Sigmoid colon (tissue), 7 donors: ENCODE data around the gene TCAIM. TPM values are rescaled to one million over a fixed set of nuclear protein-coding genes. Genes with fewer than 3 reads are reported as not detected.

ENCODE experiments used
- DNase-seq: peaks from one replicate; pipeline ENCODE4 v3.0.0-alpha.2; 2019
- H3K27ac ChIP-seq, 4 donors: fragments of 200-600 bp; sonication (generic); one replicate each; pipeline ENCODE4 v1.5.1; 2016 to 2019; ENCODE audit warnings: mild to moderate bottlenecking in 1 of 4
- H3K27me3 ChIP-seq, 3 donors: fragments of 200-600 bp; sonication (generic); one replicate each; pipeline ENCODE4 v1.5.1; 2019; ENCODE audit warnings: mild to moderate bottlenecking in 1 of 3
- H3K36me3 ChIP-seq, 4 donors: fragments of 200-600 bp; sonication (generic); one replicate each; pipeline ENCODE4 v1.5.1; 2016 to 2019
- H3K4me1 ChIP-seq, 4 donors: fragments of 200-600 bp; sonication (generic); one replicate each; pipeline ENCODE4 v1.5.1; 2017 to 2019
- H3K4me3 ChIP-seq, 4 donors: fragments of 200-600 bp; sonication (generic); one replicate each; pipeline ENCODE4 v1.5.1; 2017 to 2019; ENCODE audit warnings: mild to moderate bottlenecking in 2 of 4, moderate library complexity in 1 of 4
- H3K9me3 ChIP-seq, 4 donors: fragments of 200-600 bp in 3 of 4; sonication (generic) in 3 of 4; one replicate each; pipeline versions ENCODE4 v1.5.1 to v1.6.1; 2013 to 2019
- EP300 ChIP-seq, 4 donors: sonication (generic); formaldehyde crosslinking; IDR thresholded peaks; one replicate each; pipeline ENCODE4 v1.6.1; 2017; ENCODE audit warnings: antibody characterized with exemption in 4 of 4
- POLR2A ChIP-seq, 2 donors: fragments of 450-650 bp; IDR thresholded peaks; one replicate each; pipeline ENCODE4 v1.6.1; 2016; ENCODE audit warnings: antibody characterized with exemption in 2 of 2, mild to moderate bottlenecking in 2 of 2, moderate library complexity in 2 of 2
- POLR2AphosphoS5 ChIP-seq, 4 donors: sonication (generic); formaldehyde crosslinking; IDR thresholded peaks; one replicate each; pipeline ENCODE4 v1.6.1; 2017; ENCODE audit warnings: antibody characterized with exemption in 4 of 4
- WGBS, 2 donors: extraction: QIAGEN DNeasy Blood & Tissue Kit; methylation state at CpG; one replicate each; pipeline ENCODE4 v1.1.7; 2013; 5-methylcytosine and 5-hydroxymethylcytosine counted together
- intact Hi-C: fragments of 100-400 bp; cut with DNase I; formaldehyde crosslinking; loops from one replicate; pipeline ENCODE4 v1.15.1; 2023
- polyA plus RNA-seq, 3 donors: library from polyadenylated mRNA; stranded (reverse); fragments of 200-250 nt; gene quantifications; one replicate each; pipeline ENCODE4 v1.2.3, GENCODE V29; 2013
- total RNA-seq, 4 donors: library from RNA; depleted of rRNA; stranded (reverse); fragments of >200 nt; gene quantifications; one replicate each; pipeline ENCODE4 v1.1.0, GENCODE V29; 2016
- TF ChIP-seq, protein P1 (sequence below), 4 experiments: fragments of 450-650 bp in 3 of 4; fragments of 200-600 bp in 1 of 4; IDR thresholded peaks; one replicate each; pipeline ENCODE4 v1.5.1; 2016 to 2019; ENCODE audit warnings: antibody characterized with exemption in 4 of 4, mild to moderate bottlenecking in 3 of 4, moderate library complexity in 2 of 4
- donor health status: healthy with polysubstance abuse.
- donor health status: Bipolar disorder and iron deficiency.
- donor health status: healthy.

TCAIM gene
- total and polyA plus RNA-seq, 7 donors, result 12.6 to 39.3 (median 30.3) TPM

DNA sequence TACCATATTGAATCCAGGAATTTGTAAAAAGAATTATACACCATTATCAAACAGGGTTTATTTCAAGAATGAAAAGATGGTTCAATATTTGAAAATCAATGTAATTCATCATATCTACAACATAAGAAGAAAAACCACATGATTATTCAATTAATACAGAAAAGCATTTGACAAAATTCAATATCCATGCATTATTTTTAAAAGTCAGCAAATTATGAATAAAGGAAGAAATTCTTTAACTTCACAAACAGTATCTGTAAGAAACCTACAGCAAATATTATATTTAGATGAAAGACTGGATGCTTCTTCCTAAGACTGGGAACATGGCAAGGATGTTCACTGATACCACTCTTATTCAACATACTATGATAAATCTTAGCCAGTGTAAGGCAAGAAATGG, 41.3 kb upstream of the TCAIM start:
- Histone ChIP-seq H3K9me3 (no peaks in the 10 kb centered on the region), H3K4me3 (no peak overlapping the region), H3K27me3 (no peaks in the 10 kb centered on the region), H3K27ac (no peak overlapping the region), H3K4me1 (no peaks in the 10 kb centered on the region), H3K36me3 (no peaks in the 10 kb centered on the region)
- no peak for DNase-seq
- TF ChIP-seq, protein P1, sequence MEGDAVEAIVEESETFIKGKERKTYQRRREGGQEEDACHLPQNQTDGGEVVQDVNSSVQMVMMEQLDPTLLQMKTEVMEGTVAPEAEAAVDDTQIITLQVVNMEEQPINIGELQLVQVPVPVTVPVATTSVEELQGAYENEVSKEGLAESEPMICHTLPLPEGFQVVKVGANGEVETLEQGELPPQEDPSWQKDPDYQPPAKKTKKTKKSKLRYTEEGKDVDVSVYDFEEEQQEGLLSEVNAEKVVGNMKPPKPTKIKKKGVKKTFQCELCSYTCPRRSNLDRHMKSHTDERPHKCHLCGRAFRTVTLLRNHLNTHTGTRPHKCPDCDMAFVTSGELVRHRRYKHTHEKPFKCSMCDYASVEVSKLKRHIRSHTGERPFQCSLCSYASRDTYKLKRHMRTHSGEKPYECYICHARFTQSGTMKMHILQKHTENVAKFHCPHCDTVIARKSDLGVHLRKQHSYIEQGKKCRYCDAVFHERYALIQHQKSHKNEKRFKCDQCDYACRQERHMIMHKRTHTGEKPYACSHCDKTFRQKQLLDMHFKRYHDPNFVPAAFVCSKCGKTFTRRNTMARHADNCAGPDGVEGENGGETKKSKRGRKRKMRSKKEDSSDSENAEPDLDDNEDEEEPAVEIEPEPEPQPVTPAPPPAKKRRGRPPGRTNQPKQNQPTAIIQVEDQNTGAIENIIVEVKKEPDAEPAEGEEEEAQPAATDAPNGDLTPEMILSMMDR (IDR thresholded peaks at IDR 0.05), result no peak
- TF ChIP-seq POLR2AphosphoS5 (IDR thresholded peaks at IDR 0.05) (no peak), POLR2A (IDR thresholded peaks at IDR 0.05) (no peak), EP300 (IDR thresholded peaks at IDR 0.05) (no peak)
- intact Hi-C loops, result no loop called here

DNA sequence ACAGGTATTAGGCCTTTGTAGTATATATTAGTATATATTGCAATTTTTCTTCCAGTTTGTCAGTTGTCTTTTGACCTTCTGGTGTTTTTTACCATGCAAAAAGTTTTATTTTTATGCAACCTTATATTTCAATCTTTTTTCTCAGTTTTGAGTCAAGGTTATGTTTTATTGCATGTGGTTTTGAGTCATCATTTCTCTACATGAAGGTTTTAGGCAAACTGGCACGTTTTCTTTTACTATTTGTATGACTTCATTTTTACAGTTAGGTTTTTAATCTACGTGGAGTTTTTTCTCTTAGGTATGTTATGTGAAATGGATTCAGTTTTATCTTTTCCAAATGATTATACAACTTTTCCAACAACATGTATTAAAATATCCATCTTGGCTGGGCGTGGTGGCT, 36.8 kb upstream of the TCAIM start:
- no peak for TF ChIP-seq POLR2AphosphoS5 (IDR thresholded peaks at IDR 0.05)
- TF ChIP-seq, protein P1 (IDR thresholded peaks at IDR 0.05), result no peak
- TF ChIP-seq EP300 (IDR thresholded peaks at IDR 0.05), result no peak
- no peak for TF ChIP-seq POLR2A (IDR thresholded peaks at IDR 0.05)
- H3K9me3 ChIP-seq, result no peaks in the 10 kb centered on the region
- no peaks in the 10 kb centered on the region for H3K27me3 ChIP-seq
- no peak for DNase-seq
- H3K36me3 ChIP-seq, result no peaks in the 10 kb centered on the region
- intact Hi-C loops, result no loop called here
- no peak overlapping the region for H3K4me3 ChIP-seq
- no peak overlapping the region for H3K27ac ChIP-seq
- 73 to 79% methylated on average over 3 of the region's 3 CpGs for WGBS, 2 donors
- no peaks in the 10 kb centered on the region for H3K4me1 ChIP-seq

DNA sequence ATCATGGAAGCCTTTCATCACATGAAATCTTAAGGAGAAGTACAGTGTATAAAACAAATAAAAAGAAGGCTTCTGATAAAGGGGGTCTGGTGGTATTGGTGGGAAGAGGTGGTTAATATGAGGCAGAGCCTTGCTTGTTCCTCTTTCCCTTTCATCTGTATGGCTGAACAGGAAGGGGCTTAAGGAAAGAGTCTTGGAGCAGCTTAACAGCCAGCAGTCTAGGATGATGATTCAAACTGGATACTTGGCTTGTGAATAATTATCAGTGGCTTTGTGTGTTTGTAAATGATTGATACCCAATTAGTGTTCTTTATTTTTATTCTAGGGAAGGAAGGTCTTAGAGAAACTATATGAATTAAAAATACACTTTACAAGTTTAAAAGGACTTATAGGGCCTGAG, 29.1 kb upstream of the TCAIM start:
- DNase-seq, result no peak
- no peaks in the 10 kb centered on the region for H3K9me3 ChIP-seq
- no peak overlapping the region for H3K27ac ChIP-seq
- H3K4me3 ChIP-seq, result no peak overlapping the region
- intact Hi-C loops, result no loop called here
- TF ChIP-seq POLR2A (IDR thresholded peaks at IDR 0.05) (no peak), POLR2AphosphoS5 (IDR thresholded peaks at IDR 0.05) (no peak), EP300 (IDR thresholded peaks at IDR 0.05) (no peak)
- TF ChIP-seq, protein P1 (IDR thresholded peaks at IDR 0.05), result no peak
- no peaks in the 10 kb centered on the region for H3K27me3 ChIP-seq
- H3K36me3 ChIP-seq, result no peaks in the 10 kb centered on the region
- H3K4me1 ChIP-seq, result no peaks in the 10 kb centered on the region

DNA sequence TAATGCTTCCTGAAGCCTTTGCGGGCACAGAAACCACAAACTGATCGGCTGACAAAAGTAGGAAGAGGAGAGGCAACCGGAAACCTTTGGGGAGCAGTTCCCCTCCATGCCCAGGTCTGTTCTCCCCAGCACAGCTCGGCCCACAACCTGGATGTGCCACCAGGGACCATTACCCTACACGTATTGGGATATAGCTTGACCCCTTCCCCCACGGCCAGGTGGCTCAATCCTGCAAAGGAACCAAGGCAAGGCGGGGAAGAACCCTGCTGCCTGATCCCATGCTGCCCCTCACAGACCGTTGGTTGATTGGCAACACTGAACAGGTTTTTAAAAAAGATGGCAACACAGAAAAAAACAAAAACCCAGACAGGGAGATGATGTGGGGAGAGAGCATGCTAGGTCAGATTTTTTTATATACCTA, 19.7 kb upstream of the TCAIM start:
- Histone ChIP-seq H3K36me3 (no peaks in the 10 kb centered on the region), H3K4me1 (no peaks in the 10 kb centered on the region), H3K27ac (no peak overlapping the region), H3K4me3 (no peak overlapping the region), H3K9me3 (no peaks in the 10 kb centered on the region), H3K27me3 (peaks cover 0 to 4% (median 3%) of the 10 kb centered on the region in 3 donors)
- no peak for DNase-seq
- intact Hi-C loops, result no loop called here
- 42 to 76% methylated on average over 8 of the region's 8 CpGs for WGBS, 2 donors
- TF ChIP-seq POLR2A (IDR thresholded peaks at IDR 0.05), result no peak
- TF ChIP-seq, protein P1 (IDR thresholded peaks at IDR 0.05), result no peak
- no peak for TF ChIP-seq EP300 (IDR thresholded peaks at IDR 0.05)
- no peak for TF ChIP-seq POLR2AphosphoS5 (IDR thresholded peaks at IDR 0.05)

DNA sequence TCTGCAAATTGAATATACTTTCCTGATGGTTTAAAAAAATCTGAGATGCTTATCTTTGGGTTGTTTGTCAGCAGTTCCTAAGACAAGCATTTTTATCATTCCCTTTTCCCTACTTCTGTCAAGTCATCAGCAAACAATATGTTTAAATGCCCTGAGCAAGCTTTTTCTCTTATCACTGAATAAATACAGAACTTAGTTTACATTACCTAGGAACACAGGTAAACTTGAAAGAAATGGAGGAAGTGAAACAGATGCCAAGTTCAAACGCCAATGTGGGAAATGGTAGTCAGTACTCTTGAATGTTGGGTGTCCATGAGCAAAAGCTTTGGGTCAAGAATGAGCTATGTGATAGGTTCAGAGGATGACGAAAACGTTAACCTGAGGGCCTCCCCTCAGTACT, 17.2 kb upstream of the TCAIM start:
- TF ChIP-seq, protein P1 (IDR thresholded peaks at IDR 0.05), result no peak
- TF ChIP-seq POLR2AphosphoS5 (IDR thresholded peaks at IDR 0.05) (no peak), POLR2A (IDR thresholded peaks at IDR 0.05) (no peak), EP300 (IDR thresholded peaks at IDR 0.05) (no peak)
- Histone ChIP-seq H3K9me3 (no peaks in the 10 kb centered on the region), H3K27me3 (peaks cover 0 to 4% (median 3%) of the 10 kb centered on the region in 3 donors), H3K4me3 (no peak overlapping the region), H3K4me1 (no peaks in the 10 kb centered on the region), H3K27ac (no peak overlapping the region), H3K36me3 (no peaks in the 10 kb centered on the region)
- 17 to 53% methylated on average over 3 of the region's 3 CpGs for WGBS, 2 donors
- no peak for DNase-seq
- intact Hi-C loops, result loop anchor here (5.0 kb wide), 1 partner anchor 191 kb away; no protein-coding TSS in a partner anchor
